ENCODE data around the gene GPC5. TPM values are rescaled to one million over a fixed set of nuclear protein-coding genes. Genes with fewer than 3 reads are reported as not detected.

The GPC5 gene
- total RNA-seq, 1 experiment from 2014 or later: 0.15 TPM

- Histone ChIP-seq H3K27me3 (ENCODE audit: insufficient read depth, low read length) (no peaks in the 10 kb centered on the region), H3K23me2 (ENCODE audit: insufficient read length, low read depth, low read length, poor library complexity, severe bottlenecking) (no peaks in the 10 kb centered on the region), H3K79me1 (ENCODE audit: insufficient read depth, low read depth, low read length, poor library complexity, severe bottlenecking) (no peaks in the 10 kb centered on the region), H2BK5ac (ENCODE audit: insufficient read length, low read length) (no peak overlapping the region), H2AK5ac (ENCODE audit: insufficient read length, low read length) (no peak overlapping the region), H4K91ac (ENCODE audit: insufficient read length, low read depth, low read length) (no peak overlapping the region), H2BK15ac (ENCODE audit: low read depth, low read length) (no peak overlapping the region), H3K4ac (ENCODE audit: low read depth, low read length) (no peak overlapping the region), H2AFZ (ENCODE audit: low read length) (no peak overlapping the region), H3K4me2 (ENCODE audit: insufficient read depth, insufficient read length, low read length) (no peak overlapping the region), H2BK12ac (ENCODE audit: insufficient read length, low read depth, low read length) (no peak overlapping the region), H4K20me1 (ENCODE audit: control insufficient read depth, insufficient read depth, insufficient read length) (no peaks in the 10 kb centered on the region), H2BK120ac (ENCODE audit: low read depth, low read length, poor library complexity, severe bottlenecking) (no peak overlapping the region), H2BK20ac (ENCODE audit: low read depth, low read length, poor library complexity, severe bottlenecking) (no peak overlapping the region), H3K27ac (ENCODE audit: insufficient read length, low read depth, low read length) (no peak overlapping the region), H3K79me2 (ENCODE audit: insufficient read depth, low read length) (no peaks in the 10 kb centered on the region), H4K5ac (ENCODE audit: insufficient read length, low read depth, low read length) (no peak overlapping the region), H3K18ac (ENCODE audit: insufficient read length, low read depth, low read length) (no peak overlapping the region), H3K56ac (ENCODE audit: insufficient read length, low read depth, low read length) (no peak overlapping the region), H3K23ac (ENCODE audit: insufficient read length, low read depth, low read length) (no peak overlapping the region), H3K9me3 (ENCODE audit: control insufficient read depth, low read depth, low read length) (no peaks in the 10 kb centered on the region), H3K14ac (ENCODE audit: insufficient read depth, low read length) (no peak overlapping the region), H3T11ph (ENCODE audit: low read length) (no peak overlapping the region), H4K8ac (replicated peaks; ENCODE audit: insufficient read length, low read depth, low read length) (no peak overlapping the region), H3K9ac (ENCODE audit: extremely low read depth, insufficient read length, low read length) (no peak overlapping the region), H3K4me1 (ENCODE audit: insufficient read depth, low read length) (no peaks in the 10 kb centered on the region)
- Mint-ChIP-seq H3K27ac (no peak overlapping the region), H3K27me3 (ENCODE audit: low read depth) (no peaks in the 10 kb centered on the region), H3K9me3 (no peaks in the 10 kb centered on the region), H3K4me1 (0 out of 4 replicates have a peak, but pooled peaks cover 0 to 4% of the 10 kb centered on the region in 2 experiments), H3K36me3 (ENCODE audit: insufficient read depth in 1 of 3, low read depth in 3 of 3) (no peaks in the 10 kb centered on the region), H3K4me3 (no peak overlapping the region)
- DNase-seq: no peak
- no peak for TF ChIP-seq CTCF (conservative IDR thresholded peaks at IDR 0.05)
- WGBS (ENCODE audit: extremely low coverage, insufficient read length, low lambda C conversion rate): no CpG with 5 or more reads among the region's 3 CpGs
Measured at GRCh38 chr13:92829930-92830329, 1431.5 kb downstream of the GPC5 start.

Measured in H9 (cell line).